ENCODE results near the gene DARS1.

DNA sequence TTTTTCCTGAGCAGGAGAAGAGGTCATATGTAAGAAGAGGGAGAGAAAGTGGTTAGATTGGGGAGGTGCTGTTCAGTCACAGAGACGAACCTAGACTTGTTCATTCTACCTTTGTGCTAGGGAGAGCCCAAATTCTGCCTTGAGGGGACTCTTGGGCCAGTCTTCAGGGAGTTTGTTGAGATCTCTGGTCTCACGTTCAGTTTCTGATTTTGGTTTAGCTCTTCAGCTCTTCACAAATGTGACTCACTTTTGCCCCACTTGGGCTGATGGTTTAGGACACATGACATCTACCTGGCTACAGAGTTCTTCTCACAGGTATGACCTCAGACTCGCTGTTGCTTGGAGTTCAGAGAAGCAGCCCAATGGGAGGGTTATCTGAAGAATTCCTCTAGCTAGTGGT lies 49.2 kb upstream of the DARS1 start:
- no peak for TF ChIP-seq CTCF (IDR thresholded peaks at IDR 0.05)
- TF ChIP-seq POLR2A (IDR thresholded peaks at IDR 0.05): no peak
